GM18505 (cell line): ENCODE data around the gene SIN3B.

Experiments used
- ATAC-seq: cut with Tn5 transposase; IDR thresholded peaks from one replicate; pipeline ENCODE4 v1.9.1; 2021; ENCODE audit not compliant: unreplicated experiment
- POLR2A ChIP-seq: IDR thresholded peaks from 4 replicates; pipeline ENCODE4 v1.6.1; 2011; ENCODE audit warnings: borderline replicate concordance; ENCODE audit not compliant: insufficient read depth, insufficient read length; ENCODE audit errors: extremely low read depth

The SIN3B gene

DNA sequence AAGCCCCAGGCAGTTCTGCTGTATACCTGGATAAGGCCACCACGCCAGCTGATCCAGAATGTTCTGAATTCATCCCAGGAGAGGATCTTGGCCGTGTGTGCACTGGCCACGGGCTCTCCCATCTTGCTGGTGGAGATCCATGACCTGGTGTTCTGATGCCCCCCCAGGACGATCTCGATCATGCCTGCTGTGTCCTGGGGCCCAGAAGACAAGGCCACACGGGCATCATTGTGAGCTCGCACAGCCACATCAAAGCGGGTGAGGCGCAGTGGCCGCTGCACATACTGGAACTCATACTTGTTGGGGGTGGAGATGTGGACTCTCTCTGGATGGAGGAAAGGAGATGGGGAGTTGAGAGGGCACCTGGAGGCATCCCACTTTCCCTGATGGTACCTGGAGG, 99.7 kb downstream of the SIN3B start:
- no peak for TF ChIP-seq POLR2A
- ATAC-seq, result no peak
